ENCODE results near the gene DACH2. TPM values are rescaled to one million over a fixed set of nuclear protein-coding genes. Genes with fewer than 3 reads are reported as not detected.

The DACH2 gene
- polyA plus RNA-seq, 1 of the 3 experiments (the other 2 are of a cell fraction) = not detected

- ChIA-PET POLR2A (no interaction called here), CTCF (no interaction called here)
Observed at GRCh38 chrX:86237482-86237881, 89.2 kb downstream of the DACH2 start.

GRCh38 chrX:86241547-86241946 is 93.3 kb downstream of the DACH2 start:
- H4K20me1 ChIP-seq (ENCODE audit: insufficient read depth) = no peaks in the 10 kb centered on the region
- no peak overlapping the region for H3K4me2 ChIP-seq
- H3F3A ChIP-seq (replicated peaks; ENCODE audit: insufficient read depth) = no peaks in the 10 kb centered on the region
- no peak overlapping the region for H3K9ac ChIP-seq
- H3K27ac ChIP-seq (ENCODE audit: low read depth in 2 of 2, low read length in 1 of 2) = no peak overlapping the region
- H3K4me3 ChIP-seq (ENCODE audit: low read depth in 2 of 2, low read length in 1 of 2) = no peak overlapping the region
- no peaks in the 10 kb centered on the region for H3K9me2 ChIP-seq
- DNase-seq = no peak
- ChIA-PET CTCF (interaction anchor here (0.8 kb wide), 1 partner anchor 31 kb away, joined by 3 read pairs; no protein-coding TSS in a partner anchor), POLR2A (no interaction called here)
- no peak for TF ChIP-seq TCF12 (IDR thresholded peaks at IDR 0.05)
- no peak for TF ChIP-seq PBX3 (IDR thresholded peaks at IDR 0.05)
- TF ChIP-seq SMC3 (IDR thresholded peaks at IDR 0.05; ENCODE audit: low read depth, low read length) = no peak
- no peak for TF ChIP-seq FOXJ3 (CRISPR knock-in tag; IDR thresholded peaks at IDR 0.05)
- no peak for TF ChIP-seq MXI1 (IDR thresholded peaks at IDR 0.05; ENCODE audit: low read depth, low read length)
- no peak for TF ChIP-seq TAF1 (IDR thresholded peaks at IDR 0.05; ENCODE audit: borderline replicate concordance, low read depth, low read length)
- TF ChIP-seq YY1 (IDR thresholded peaks at IDR 0.05; ENCODE audit: low read depth) = no peak
- TF ChIP-seq NFIC (IDR thresholded peaks at IDR 0.05; ENCODE audit: borderline replicate concordance) = no peak
- no peak for TF ChIP-seq ELF1 (IDR thresholded peaks at IDR 0.05)
- TF ChIP-seq RCOR1 (IDR thresholded peaks at IDR 0.05; ENCODE audit: low read length) = no peak
- no peak for TF ChIP-seq USF1 (IDR thresholded peaks at IDR 0.05; ENCODE audit: borderline replicate concordance, low read depth)
- no peak for TF ChIP-seq CHD2 (IDR thresholded peaks at IDR 0.05; ENCODE audit: low read length, partially characterized antibody)
- no peak for TF ChIP-seq MEF2A (IDR thresholded peaks at IDR 0.05; ENCODE audit: borderline replicate concordance, low read depth)
- TF ChIP-seq RFX5 (IDR thresholded peaks at IDR 0.05; ENCODE audit: low read length) = no peak
- TF ChIP-seq FOSL2 (IDR thresholded peaks at IDR 0.05; ENCODE audit: borderline replicate concordance, low read depth) = no peak
- no peaks in the 10 kb centered on the region for H3K9me3 ChIP-seq
- H3K36me3 ChIP-seq (replicated peaks in 1 of 2; ENCODE audit: control insufficient read depth in 1 of 2, insufficient read depth in 2 of 2, low read length in 1 of 2) = no peaks in the 10 kb centered on the region
- no peaks in the 10 kb centered on the region for H3K4me1 ChIP-seq (ENCODE audit: control insufficient read depth in 1 of 2, insufficient read depth in 2 of 2, low read depth in 1 of 2, low read length in 1 of 2)
- H3K79me2 ChIP-seq (ENCODE audit: insufficient read depth) = no peaks in the 10 kb centered on the region
- 5% methylated on average over 1 of the region's 1 CpG for WGBS (ENCODE audit: low lambda C conversion rate)
- no peaks in the 10 kb centered on the region for H3K27me3 ChIP-seq (ENCODE audit: insufficient read depth)
- no peak overlapping the region for H2AFZ ChIP-seq (ENCODE audit: low read depth)

More at GRCh38 chrX:86237482-86237881, 89.2 kb downstream of the DACH2 start:
- Histone ChIP-seq H3K4me3 (ENCODE audit: low read depth in 2 of 2, low read length in 1 of 2) (no peak overlapping the region), H3K27me3 (ENCODE audit: insufficient read depth) (no peaks in the 10 kb centered on the region), H3F3A (replicated peaks; ENCODE audit: insufficient read depth) (no peaks in the 10 kb centered on the region), H3K36me3 (replicated peaks in 1 of 2; ENCODE audit: control insufficient read depth in 1 of 2, insufficient read depth in 2 of 2, low read length in 1 of 2) (no peaks in the 10 kb centered on the region), H3K9ac (no peak overlapping the region), H2AFZ (ENCODE audit: low read depth) (no peak overlapping the region), H3K27ac (ENCODE audit: low read depth in 2 of 2, low read length in 1 of 2) (no peak overlapping the region), H3K4me2 (no peak overlapping the region), H3K4me1 (ENCODE audit: control insufficient read depth in 1 of 2, insufficient read depth in 2 of 2, low read depth in 1 of 2, low read length in 1 of 2) (no peaks in the 10 kb centered on the region), H3K9me3 (no peaks in the 10 kb centered on the region), H4K20me1 (ENCODE audit: insufficient read depth) (no peaks in the 10 kb centered on the region), H3K79me2 (ENCODE audit: insufficient read depth) (no peaks in the 10 kb centered on the region), H3K9me2 (no peaks in the 10 kb centered on the region)
- TF ChIP-seq MAX (IDR thresholded peaks at IDR 0.05; ENCODE audit: low read depth) (no peak), GABPA (IDR thresholded peaks at IDR 0.05; ENCODE audit: low read depth) (no peak), TAF1 (IDR thresholded peaks at IDR 0.05; ENCODE audit: borderline replicate concordance, low read depth, low read length) (no peak)
- WGBS (ENCODE audit: low lambda C conversion rate) = 5% methylated on average over 6 of the region's 6 CpGs
- DNase-seq = no peak
